HG02840 (cell line): ENCODE measurements around the gene C1orf115.
"Not testable (repeated sequence)": the region's sequence is repeated elsewhere in the genome, so short reads cannot be mapped to it uniquely, and the experiment has no call there.

Experiments
- ATAC-seq: cut with Tn5 transposase; IDR thresholded peaks from one replicate; pipeline ENCODE4 v1.9.1; 2021; ENCODE audit warnings: mild to moderate bottlenecking, moderate library complexity, moderate number of reproducible peaks; ENCODE audit not compliant: unreplicated experiment, low FRiP score

Gene C1orf115

GRCh38 chr1:220717800-220718640, 27.9 kb downstream of the C1orf115 start:
- no peak for ATAC-seq

GRCh38 chr1:220721266-220721665, 31.1 kb downstream of the C1orf115 start:
- not testable (repeated sequence) for ATAC-seq

- no peak for ATAC-seq
Observed at GRCh38 chr1:220726634-220727033, 36.5 kb downstream of the C1orf115 start.

- ATAC-seq = no peak
Observed at GRCh38 chr1:220727519-220727918, 37.4 kb downstream of the C1orf115 start.

- no peak for ATAC-seq
Observed at GRCh38 chr1:220730486-220730885, 40.3 kb downstream of the C1orf115 start.

- ATAC-seq = no peak
Observed at GRCh38 chr1:220732137-220732536, 42.0 kb downstream of the C1orf115 start.

GRCh38 chr1:220732621-220733020, 42.5 kb downstream of the C1orf115 start:
- no peak for ATAC-seq

- ATAC-seq = no peak
Observed at GRCh38 chr1:220733086-220733601, 43.0 kb downstream of the C1orf115 start.

GRCh38 chr1:220734571-220735326, 44.6 kb downstream of the C1orf115 start:
- no peak for ATAC-seq

GRCh38 chr1:220736283-220736682, 46.1 kb downstream of the C1orf115 start:
- not testable (repeated sequence) for ATAC-seq

GRCh38 chr1:220741349-220741748, 51.2 kb downstream of the C1orf115 start:
- ATAC-seq = no peak

GRCh38 chr1:220741825-220742224, 51.7 kb downstream of the C1orf115 start:
- ATAC-seq = no peak

- no peak for ATAC-seq
Observed at GRCh38 chr1:220742520-220742919, 52.4 kb downstream of the C1orf115 start.

GRCh38 chr1:220746851-220747250, 56.7 kb downstream of the C1orf115 start:
- no peak for ATAC-seq

GRCh38 chr1:220747437-220748088, 57.4 kb downstream of the C1orf115 start:
- ATAC-seq = no peak

GRCh38 chr1:220748089-220748934, 58.1 kb downstream of the C1orf115 start, which contains the start of gene MTARC2:
TSS of gene MTARC2 (plus strand) at chr1:220748322. CDS start at chr1:220748532, 210 bp downstream.
- no peak for ATAC-seq
